ENCODE results near the gene CREB5.

DNA sequence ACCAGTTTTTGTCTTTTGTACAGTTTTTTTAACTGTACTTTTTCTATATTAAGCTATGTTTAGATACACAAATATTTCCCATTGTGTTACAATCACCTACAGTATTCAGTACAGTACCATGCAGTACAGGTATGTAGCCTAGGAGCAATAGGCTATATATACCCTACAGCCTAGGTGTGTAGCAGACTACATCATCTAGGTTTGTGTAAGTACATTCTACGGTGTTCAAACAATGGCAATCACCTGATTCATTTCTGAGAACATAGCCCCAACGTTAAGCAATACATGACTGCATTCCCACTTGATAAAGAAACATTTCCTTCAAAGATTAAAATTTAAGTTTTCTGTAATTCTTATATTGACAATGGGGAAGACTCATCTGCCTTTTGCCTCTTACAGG lies 456.4 kb downstream of the CREB5 start:
- TF ChIP-seq, protein P1, sequence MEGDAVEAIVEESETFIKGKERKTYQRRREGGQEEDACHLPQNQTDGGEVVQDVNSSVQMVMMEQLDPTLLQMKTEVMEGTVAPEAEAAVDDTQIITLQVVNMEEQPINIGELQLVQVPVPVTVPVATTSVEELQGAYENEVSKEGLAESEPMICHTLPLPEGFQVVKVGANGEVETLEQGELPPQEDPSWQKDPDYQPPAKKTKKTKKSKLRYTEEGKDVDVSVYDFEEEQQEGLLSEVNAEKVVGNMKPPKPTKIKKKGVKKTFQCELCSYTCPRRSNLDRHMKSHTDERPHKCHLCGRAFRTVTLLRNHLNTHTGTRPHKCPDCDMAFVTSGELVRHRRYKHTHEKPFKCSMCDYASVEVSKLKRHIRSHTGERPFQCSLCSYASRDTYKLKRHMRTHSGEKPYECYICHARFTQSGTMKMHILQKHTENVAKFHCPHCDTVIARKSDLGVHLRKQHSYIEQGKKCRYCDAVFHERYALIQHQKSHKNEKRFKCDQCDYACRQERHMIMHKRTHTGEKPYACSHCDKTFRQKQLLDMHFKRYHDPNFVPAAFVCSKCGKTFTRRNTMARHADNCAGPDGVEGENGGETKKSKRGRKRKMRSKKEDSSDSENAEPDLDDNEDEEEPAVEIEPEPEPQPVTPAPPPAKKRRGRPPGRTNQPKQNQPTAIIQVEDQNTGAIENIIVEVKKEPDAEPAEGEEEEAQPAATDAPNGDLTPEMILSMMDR (IDR thresholded peaks at IDR 0.05), result no peak
- TF ChIP-seq POLR2A (IDR thresholded peaks at IDR 0.05), result no peak
